Measurements from ENCODE around the gene AEN.

Gene AEN

GRCh38 chr15:88653200-88654064 is 32.3 kb downstream of the AEN start:
- Histone ChIP-seq H3K36me3 (ENCODE audit: control insufficient read depth in 4 of 4, insufficient read depth in 4 of 4, low read length in 3 of 4) (no peaks in the 10 kb centered on the region), H3K27me3 (replicated peaks in 2 of 5; ENCODE audit: control insufficient read depth in 4 of 5, insufficient read depth in 5 of 5, low read length in 4 of 5) (no peaks in the 10 kb centered on the region), H3K9me3 (ENCODE audit: control extremely low read depth in 1 of 5, control insufficient read depth in 4 of 5, insufficient read depth in 2 of 5, low read depth in 1 of 5, low read length in 4 of 5) (no peaks in the 10 kb centered on the region), H3K4me3 (ENCODE audit: control insufficient read depth in 1 of 7, extremely low read depth in 1 of 7, insufficient read depth in 4 of 7, low read depth in 2 of 7, low read length in 6 of 7) (no peak overlapping the region), H3K27ac (ENCODE audit: insufficient read depth in 1 of 2, low read depth in 1 of 2, low read length in 2 of 2, poor library complexity in 1 of 2, severe bottlenecking in 2 of 2) (no peak overlapping the region), H3K4me1 (ENCODE audit: control extremely low read depth in 1 of 4, control insufficient read depth in 4 of 4, insufficient read depth in 4 of 4, low read length in 3 of 4) (peaks cover 0 to 11% (median 4%) of the 10 kb centered on the region in 4 experiments)
- WGBS (ENCODE audit: insufficient coverage): 98% methylated on average over 13 of the region's 13 CpGs
- POLR2A ChIA-PET: no interaction called here
- DNase-seq: no peak
- CTCF ChIA-PET: interaction anchor here (1.1 to 2.0 kb wide), 5 partner anchors 8 to 31 kb away, joined by 3 to 5 read pairs (median 5); partner anchors contain the start of gene ISG20

- DNase-seq: no peak
- 93% methylated on average over 18 of the region's 18 CpGs for WGBS (ENCODE audit: insufficient coverage)
- POLR2A ChIA-PET: interaction anchor here (0.8 kb wide), 1 partner anchor 16 kb away, joined by 3 read pairs; the partner anchor contains the start of gene ISG20
- Histone ChIP-seq H3K27me3 (replicated peaks in 2 of 5; ENCODE audit: control insufficient read depth in 4 of 5, insufficient read depth in 5 of 5, low read length in 4 of 5) (no peaks in the 10 kb centered on the region), H3K27ac (ENCODE audit: insufficient read depth in 1 of 2, low read depth in 1 of 2, low read length in 2 of 2, poor library complexity in 1 of 2, severe bottlenecking in 2 of 2) (no peak overlapping the region), H3K9me3 (ENCODE audit: control extremely low read depth in 1 of 5, control insufficient read depth in 4 of 5, insufficient read depth in 2 of 5, low read depth in 1 of 5, low read length in 4 of 5) (no peaks in the 10 kb centered on the region), H3K36me3 (ENCODE audit: control insufficient read depth in 4 of 4, insufficient read depth in 4 of 4, low read length in 3 of 4) (no peaks in the 10 kb centered on the region), H3K4me3 (ENCODE audit: control insufficient read depth in 1 of 7, extremely low read depth in 1 of 7, insufficient read depth in 4 of 7, low read depth in 2 of 7, low read length in 6 of 7) (no peak overlapping the region), H3K4me1 (ENCODE audit: control extremely low read depth in 1 of 4, control insufficient read depth in 4 of 4, insufficient read depth in 4 of 4, low read length in 3 of 4) (peaks cover 0 to 7% (median 3%) of the 10 kb centered on the region in 4 experiments)
- CTCF ChIA-PET: interaction anchor here (1.1 to 3.9 kb wide), 5 partner anchors 9 to 30 kb away, joined by 3 to 21 read pairs (median 5); partner anchors contain the start of gene ISG20
These were observed 33.4 kb downstream of the AEN start for GRCh38 chr15:88654430-88655102.

- Histone ChIP-seq H3K4me1 (ENCODE audit: control extremely low read depth in 1 of 4, control insufficient read depth in 4 of 4, insufficient read depth in 4 of 4, low read length in 3 of 4) (peaks cover 0 to 7% (median 3%) of the 10 kb centered on the region in 4 experiments), H3K4me3 (ENCODE audit: control insufficient read depth in 1 of 7, extremely low read depth in 1 of 7, insufficient read depth in 4 of 7, low read depth in 2 of 7, low read length in 6 of 7) (no peak overlapping the region), H3K36me3 (ENCODE audit: control insufficient read depth in 4 of 4, insufficient read depth in 4 of 4, low read length in 3 of 4) (no peaks in the 10 kb centered on the region), H3K27me3 (replicated peaks in 2 of 5; ENCODE audit: control insufficient read depth in 4 of 5, insufficient read depth in 5 of 5, low read length in 4 of 5) (no peaks in the 10 kb centered on the region), H3K27ac (ENCODE audit: insufficient read depth in 1 of 2, low read depth in 1 of 2, low read length in 2 of 2, poor library complexity in 1 of 2, severe bottlenecking in 2 of 2) (no peak overlapping the region), H3K9me3 (ENCODE audit: control extremely low read depth in 1 of 5, control insufficient read depth in 4 of 5, insufficient read depth in 2 of 5, low read depth in 1 of 5, low read length in 4 of 5) (no peaks in the 10 kb centered on the region)
- POLR2A ChIA-PET: interaction anchor here (0.8 kb wide), 1 partner anchor 17 kb away, joined by 3 read pairs; the partner anchor contains the start of gene ISG20
- DNase-seq: no peak
- 96% methylated on average over 13 of the region's 14 CpGs for WGBS (ENCODE audit: insufficient coverage)
- CTCF ChIA-PET: interaction anchor here (1.3 to 3.9 kb wide), 5 partner anchors 10 to 180 kb away, joined by 3 to 21 read pairs (median 5); partner anchors contain the start of gene ISG20
These were observed 34.0 kb downstream of the AEN start for GRCh38 chr15:88655103-88655553.

- H3K27me3 ChIP-seq (replicated peaks in 2 of 5; ENCODE audit: control insufficient read depth in 4 of 5, insufficient read depth in 5 of 5, low read length in 4 of 5): no peaks in the 10 kb centered on the region
- no peaks in the 10 kb centered on the region for H3K9me3 ChIP-seq (ENCODE audit: control extremely low read depth in 1 of 5, control insufficient read depth in 4 of 5, insufficient read depth in 2 of 5, low read depth in 1 of 5, low read length in 4 of 5)
- DNase-seq: peak in 2 of 3 donors; percentile 20 to 32
- H3K4me3 ChIP-seq (ENCODE audit: control insufficient read depth in 1 of 7, extremely low read depth in 1 of 7, insufficient read depth in 4 of 7, low read depth in 2 of 7, low read length in 6 of 7): no peak overlapping the region
- POLR2A ChIA-PET: no interaction called here
- H3K27ac ChIP-seq (ENCODE audit: insufficient read depth in 1 of 2, low read depth in 1 of 2, low read length in 2 of 2, poor library complexity in 1 of 2, severe bottlenecking in 2 of 2): no peak overlapping the region
- peaks cover 0 to 7% (median 3%) of the 10 kb centered on the region in 4 experiments for H3K4me1 ChIP-seq (ENCODE audit: control extremely low read depth in 1 of 4, control insufficient read depth in 4 of 4, insufficient read depth in 4 of 4, low read length in 3 of 4)
- no peaks in the 10 kb centered on the region for H3K36me3 ChIP-seq (ENCODE audit: control insufficient read depth in 4 of 4, insufficient read depth in 4 of 4, low read length in 3 of 4)
- CTCF ChIA-PET: interaction anchor here (1.0 to 3.9 kb wide), 9 partner anchors 9 to 179 kb away, joined by 3 to 21 read pairs (median 3); partner anchors contain the start of gene ISG20
- WGBS (ENCODE audit: insufficient coverage): 94% methylated on average over 4 of the region's 8 CpGs
These were observed 34.8 kb downstream of the AEN start for GRCh38 chr15:88655800-88656488.

- no peaks in the 10 kb centered on the region for H3K9me3 ChIP-seq (ENCODE audit: control extremely low read depth in 1 of 5, control insufficient read depth in 4 of 5, insufficient read depth in 2 of 5, low read depth in 1 of 5, low read length in 4 of 5)
- no peak overlapping the region for H3K4me3 ChIP-seq (ENCODE audit: control insufficient read depth in 1 of 7, extremely low read depth in 1 of 7, insufficient read depth in 4 of 7, low read depth in 2 of 7, low read length in 6 of 7)
- WGBS (ENCODE audit: insufficient coverage): 81% methylated on average over 10 of the region's 10 CpGs
- ChIA-PET CTCF (interaction anchor here (0.6 to 3.9 kb wide), 8 partner anchors 8 to 178 kb away, joined by 3 to 21 read pairs (median 3); no protein-coding TSS in a partner anchor), POLR2A (no interaction called here)
- no peaks in the 10 kb centered on the region for H3K36me3 ChIP-seq (ENCODE audit: control insufficient read depth in 4 of 4, insufficient read depth in 4 of 4, low read length in 3 of 4)
- no peaks in the 10 kb centered on the region for H3K27me3 ChIP-seq (replicated peaks in 2 of 5; ENCODE audit: control insufficient read depth in 4 of 5, insufficient read depth in 5 of 5, low read length in 4 of 5)
- peaks cover 0 to 7% (median 3%) of the 10 kb centered on the region in 4 experiments for H3K4me1 ChIP-seq (ENCODE audit: control extremely low read depth in 1 of 4, control insufficient read depth in 4 of 4, insufficient read depth in 4 of 4, low read length in 3 of 4)
- peak in 1 of 3 donors; percentile 34 for DNase-seq
- H3K27ac ChIP-seq (ENCODE audit: insufficient read depth in 1 of 2, low read depth in 1 of 2, low read length in 2 of 2, poor library complexity in 1 of 2, severe bottlenecking in 2 of 2): no peak overlapping the region
These were observed 35.7 kb downstream of the AEN start for GRCh38 chr15:88656760-88657221.

GRCh38 chr15:88657326-88658069 is 36.4 kb downstream of the AEN start:
- CTCF ChIA-PET: interaction anchor here (0.9 to 3.9 kb wide), 5 partner anchors 10 to 177 kb away, joined by 3 to 21 read pairs (median 3); no protein-coding TSS in a partner anchor
- 54% methylated on average over 13 of the region's 13 CpGs for WGBS (ENCODE audit: insufficient coverage)
- H3K27me3 ChIP-seq (replicated peaks in 2 of 5; ENCODE audit: control insufficient read depth in 4 of 5, insufficient read depth in 5 of 5, low read length in 4 of 5): no peaks in the 10 kb centered on the region
- peak in 2 of 3 donors; percentile 47 to 53 for DNase-seq
- POLR2A ChIA-PET: no interaction called here
- H3K27ac ChIP-seq (ENCODE audit: insufficient read depth in 1 of 2, low read depth in 1 of 2, low read length in 2 of 2, poor library complexity in 1 of 2, severe bottlenecking in 2 of 2): no peak overlapping the region
- no peaks in the 10 kb centered on the region for H3K9me3 ChIP-seq (ENCODE audit: control extremely low read depth in 1 of 5, control insufficient read depth in 4 of 5, insufficient read depth in 2 of 5, low read depth in 1 of 5, low read length in 4 of 5)
- H3K4me3 ChIP-seq (ENCODE audit: control insufficient read depth in 1 of 7, extremely low read depth in 1 of 7, insufficient read depth in 4 of 7, low read depth in 2 of 7, low read length in 6 of 7): no peak overlapping the region
- H3K4me1 ChIP-seq (ENCODE audit: control extremely low read depth in 1 of 4, control insufficient read depth in 4 of 4, insufficient read depth in 4 of 4, low read length in 3 of 4): peaks cover 0 to 7% (median 3%) of the 10 kb centered on the region in 4 experiments
- no peaks in the 10 kb centered on the region for H3K36me3 ChIP-seq (ENCODE audit: control insufficient read depth in 4 of 4, insufficient read depth in 4 of 4, low read length in 3 of 4)
